Measurements from ENCODE around the gene TMEM116. TPM values are rescaled to one million over a fixed set of nuclear protein-coding genes. Genes with fewer than 3 reads are reported as not detected.
"Not testable (repeated sequence)": the region's sequence is repeated elsewhere in the genome, so short reads cannot be mapped to it uniquely, and the experiment has no call there.

Gene TMEM116
- total RNA-seq, result 10 to 100 TPM; 13.5 to 13.9 TPM

GRCh38 chr12:112012775-112013600 is at the start of gene TMEM116, which contains the start of gene ERP29:
TSS of gene TMEM116 (minus strand) at chr12:112013165. CDS start at chr12:112005270, 7,895 bp downstream.
TSS of gene ERP29 (plus strand) at chr12:112013426. CDS start at chr12:112013466, 40 bp downstream.
- H3K27me3 ChIP-seq (replicated peaks; ENCODE audit: insufficient read depth), result no peaks in the 10 kb centered on the region
- H3K9me3 ChIP-seq, result no peaks in the 10 kb centered on the region
- H3K4me1 ChIP-seq (ENCODE audit: control insufficient read depth in 1 of 2, low read depth in 2 of 2), result peaks cover 15 to 42% of the 10 kb centered on the region in 2 donors
- TF ChIP-seq CTCF (IDR thresholded peaks at IDR 0.05), result peak; percentile 71
- peak within 1 kb of the TSS; percentile 93 to 100 for H3K27ac ChIP-seq
- DNase-seq (ENCODE audit: low spot score) (peak; percentile 97), ATAC-seq (ENCODE audit: insufficient number of reproducible peaks, low FRiP score, low read depth) (peak; percentile 94)
- H3K4me3 ChIP-seq, result peak within 1 kb of the TSS; percentile 81
- no peaks in the 10 kb centered on the region for H3K36me3 ChIP-seq

- no peak for ATAC-seq (ENCODE audit: insufficient number of reproducible peaks, low FRiP score, low read depth)
- no peak overlapping the region for H3K27ac ChIP-seq
- peaks cover 36% of the 10 kb centered on the region for H3K36me3 ChIP-seq
- no peaks in the 10 kb centered on the region for H3K4me1 ChIP-seq (ENCODE audit: control insufficient read depth in 1 of 2, low read depth in 2 of 2)
- H3K9me3 ChIP-seq, result no peaks in the 10 kb centered on the region
- no peak overlapping the region for H3K4me3 ChIP-seq
- no peak for DNase-seq (ENCODE audit: low spot score)
- TF ChIP-seq CTCF (IDR thresholded peaks at IDR 0.05), result no peak
- H3K27me3 ChIP-seq (replicated peaks; ENCODE audit: insufficient read depth), result no peaks in the 10 kb centered on the region
Measured at GRCh38 chr12:112061137-112061536, 48.2 kb upstream of the TMEM116 start.

- H3K4me3 ChIP-seq, result no peak overlapping the region
- H3K9me3 ChIP-seq, result no peaks in the 10 kb centered on the region
- DNase-seq (ENCODE audit: low spot score) (no peak), ATAC-seq (ENCODE audit: insufficient number of reproducible peaks, low FRiP score, low read depth) (no peak)
- H3K27ac ChIP-seq, result peak overlapping the region; percentile 40 to 59
- peaks cover 36% of the 10 kb centered on the region for H3K36me3 ChIP-seq
- H3K27me3 ChIP-seq (replicated peaks; ENCODE audit: insufficient read depth), result no peaks in the 10 kb centered on the region
- peaks cover 8 to 18% of the 10 kb centered on the region in 2 donors for H3K4me1 ChIP-seq (ENCODE audit: control insufficient read depth in 1 of 2, low read depth in 2 of 2)
- no peak for TF ChIP-seq CTCF (IDR thresholded peaks at IDR 0.05)
Measured at GRCh38 chr12:112049351-112049750, 36.4 kb upstream of the TMEM116 start.

GRCh38 chr12:112046003-112046402 is 33.0 kb upstream of the TMEM116 start:
- no peak overlapping the region for H3K27ac ChIP-seq
- H3K36me3 ChIP-seq, result peaks cover 29% of the 10 kb centered on the region
- H3K9me3 ChIP-seq, result no peaks in the 10 kb centered on the region
- TF ChIP-seq CTCF (IDR thresholded peaks at IDR 0.05), result no peak
- ATAC-seq (ENCODE audit: insufficient number of reproducible peaks, low FRiP score, low read depth), result no peak
- H3K27me3 ChIP-seq (replicated peaks; ENCODE audit: insufficient read depth), result no peaks in the 10 kb centered on the region
- H3K4me1 ChIP-seq (ENCODE audit: control insufficient read depth in 1 of 2, low read depth in 2 of 2), result peaks cover 8 to 18% of the 10 kb centered on the region in 2 donors
- H3K4me3 ChIP-seq, result no peak overlapping the region
- DNase-seq (ENCODE audit: low spot score), result no peak

GRCh38 chr12:112036614-112037013 is 23.6 kb upstream of the TMEM116 start:
- not testable (repeated sequence) for H3K4me1 ChIP-seq (ENCODE audit: control insufficient read depth in 1 of 2, low read depth in 2 of 2); DNase-seq (ENCODE audit: low spot score); H3K27me3 ChIP-seq (replicated peaks; ENCODE audit: insufficient read depth); H3K9me3 ChIP-seq; ATAC-seq (ENCODE audit: insufficient number of reproducible peaks, low FRiP score, low read depth); H3K4me3 ChIP-seq; H3K27ac ChIP-seq
- peaks cover 50% of the 10 kb centered on the region for H3K36me3 ChIP-seq
